NCI-H1092 treated with DMSO at 0.1 percent for 48 hours (cell line): Measurements from ENCODE around the gene ACTL8.
"Not testable (repeated sequence)": the region's sequence is repeated elsewhere in the genome, so short reads cannot be mapped to it uniquely, and the experiment has no call there.

ENCODE experiments used
- DNase-seq: peaks from one replicate; lab custom pipeline; 2025; lab: John Stamatoyannopoulos, UW

Gene ACTL8

GRCh38 chr1:17735793-17736192, 19.3 kb upstream of the ACTL8 start:
- no peak for DNase-seq

- no peak for DNase-seq
Observed at GRCh38 chr1:17736625-17737024, 18.5 kb upstream of the ACTL8 start.

- no peak for DNase-seq
Observed at GRCh38 chr1:17739050-17739449, 16.1 kb upstream of the ACTL8 start.

DNA sequence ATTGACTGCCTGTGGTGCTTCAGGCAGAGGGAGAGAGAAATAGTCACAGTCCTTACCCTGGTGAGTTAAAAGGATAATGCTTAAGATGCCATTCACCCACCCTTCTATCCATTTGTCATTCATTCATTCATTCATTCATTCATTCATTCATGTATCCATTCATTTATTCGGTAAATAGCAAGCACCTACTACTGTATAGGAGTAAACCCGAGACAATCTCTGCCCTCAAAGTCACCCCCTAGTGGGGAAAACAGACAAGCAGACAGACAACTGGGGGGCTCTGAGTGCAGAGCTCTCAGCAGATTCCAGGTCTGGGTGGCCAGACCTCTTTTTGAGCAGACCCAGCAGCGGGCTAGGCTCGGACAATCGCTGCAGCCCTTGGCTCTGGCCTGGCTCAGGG, 14.1 kb upstream of the ACTL8 start:
- DNase-seq = no peak

DNA sequence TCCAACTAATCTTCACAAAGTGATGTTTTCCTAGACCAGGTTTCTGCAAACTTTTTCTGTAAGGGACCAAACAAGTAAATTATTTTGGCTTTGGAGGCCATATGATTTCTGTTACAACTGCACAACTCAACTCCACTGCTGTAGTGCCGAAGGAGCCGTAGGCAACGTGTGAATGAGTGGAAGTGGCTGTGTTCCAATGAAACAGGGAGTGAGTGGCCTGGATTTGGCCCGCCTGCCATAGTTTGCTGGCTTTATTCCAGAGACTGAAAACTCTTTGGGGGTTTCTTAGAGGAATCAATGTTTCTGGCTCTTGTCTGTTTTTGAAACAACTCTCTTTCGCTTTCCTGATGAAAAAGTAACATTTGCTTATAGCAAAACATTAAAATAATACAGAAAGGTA, 12.6 kb upstream of the ACTL8 start:
- peak; percentile 56 for DNase-seq

GRCh38 chr1:17743008-17743647, 12.0 kb upstream of the ACTL8 start:
- no peak for DNase-seq

DNA sequence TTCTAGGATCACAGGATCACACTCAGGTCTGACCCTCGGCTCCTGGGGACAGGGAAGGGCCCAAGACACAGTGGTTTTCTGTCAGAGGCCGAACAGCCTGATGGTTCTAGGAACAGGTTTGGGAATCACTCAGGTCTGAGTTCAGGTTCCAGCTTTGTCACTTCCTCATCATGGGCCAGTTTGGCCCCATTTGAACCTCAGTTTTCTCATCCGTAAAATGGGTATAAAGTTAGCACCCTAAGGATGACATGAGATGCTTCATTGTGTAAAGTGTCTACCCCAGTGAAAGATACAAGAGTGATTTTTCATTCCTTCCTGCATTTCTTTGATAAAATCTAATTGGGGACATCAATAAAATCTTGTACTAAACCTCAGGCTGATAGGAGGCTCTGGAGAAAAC, 11.2 kb upstream of the ACTL8 start:
- DNase-seq = no peak

- no peak for DNase-seq
Observed at GRCh38 chr1:17744666-17745478, 10.3 kb upstream of the ACTL8 start.

- no peak for DNase-seq
Observed at GRCh38 chr1:17745479-17745955, 9.6 kb upstream of the ACTL8 start.

DNA sequence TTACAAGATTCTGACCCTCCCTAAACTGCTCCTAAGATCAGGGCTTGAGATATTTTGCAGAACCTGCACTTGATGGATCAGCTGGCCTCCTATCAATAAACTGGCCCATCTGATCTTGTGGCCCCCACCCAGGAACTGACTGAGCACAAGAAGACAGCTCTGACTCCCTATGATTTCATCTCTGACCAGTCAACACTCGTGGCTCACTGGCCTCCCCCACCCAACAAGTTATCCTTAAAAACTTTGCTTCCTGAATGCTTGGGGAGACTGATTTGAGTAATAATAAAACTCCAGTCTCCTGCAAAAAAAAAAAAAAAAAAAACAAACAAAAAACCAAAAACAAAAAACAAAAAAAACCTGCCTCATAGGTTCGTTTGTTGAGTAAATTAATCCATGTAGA, 8.9 kb upstream of the ACTL8 start:
- DNase-seq = not testable (repeated sequence)

GRCh38 chr1:17746920-17747319, 8.2 kb upstream of the ACTL8 start:
- no peak for DNase-seq

GRCh38 chr1:17750333-17750732, 4.8 kb upstream of the ACTL8 start:
- no peak for DNase-seq

DNA sequence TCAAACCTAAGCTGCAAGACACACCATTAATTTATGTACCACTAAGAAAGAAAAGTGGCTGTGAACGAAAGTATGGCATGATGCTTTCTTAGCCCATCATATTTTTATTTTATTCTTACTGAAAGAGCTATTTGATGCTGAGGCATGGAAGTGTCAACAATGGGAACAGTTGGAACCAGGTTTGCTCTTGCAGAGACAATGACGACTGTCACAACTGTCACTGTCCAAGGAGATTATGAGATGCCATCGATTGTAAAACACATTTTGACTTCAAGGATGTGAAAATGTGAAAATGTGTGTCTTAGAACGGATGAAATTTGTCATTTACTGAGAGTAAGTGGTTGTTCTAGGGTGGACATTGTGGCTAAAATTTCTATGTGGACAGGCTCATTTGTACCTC, 2.8 kb upstream of the ACTL8 start:
- DNase-seq = no peak

- DNase-seq = no peak
Observed at GRCh38 chr1:17757426-17757825, 2.3 kb downstream of the ACTL8 start.

DNA sequence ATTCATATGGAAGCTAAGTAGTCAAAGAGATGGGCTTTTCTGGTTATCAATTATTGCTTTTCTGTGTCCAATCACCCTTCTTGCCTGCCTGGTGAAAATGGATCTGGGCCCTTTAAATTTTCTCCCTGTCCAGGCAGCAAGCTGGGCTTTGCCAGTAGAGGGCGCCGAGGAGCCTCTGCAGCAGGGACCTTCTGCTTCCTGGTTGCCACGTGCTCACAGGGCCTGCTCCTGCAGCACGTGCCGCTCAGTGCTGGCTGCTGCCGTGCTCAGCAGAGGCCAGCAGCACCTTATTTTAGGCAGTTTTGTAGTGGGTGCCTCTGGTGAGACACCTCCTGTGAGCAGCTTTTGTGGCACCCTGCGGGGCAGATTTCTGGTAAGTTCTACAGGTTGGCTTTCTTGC, 4.0 kb downstream of the ACTL8 start:
- no peak for DNase-seq

DNA sequence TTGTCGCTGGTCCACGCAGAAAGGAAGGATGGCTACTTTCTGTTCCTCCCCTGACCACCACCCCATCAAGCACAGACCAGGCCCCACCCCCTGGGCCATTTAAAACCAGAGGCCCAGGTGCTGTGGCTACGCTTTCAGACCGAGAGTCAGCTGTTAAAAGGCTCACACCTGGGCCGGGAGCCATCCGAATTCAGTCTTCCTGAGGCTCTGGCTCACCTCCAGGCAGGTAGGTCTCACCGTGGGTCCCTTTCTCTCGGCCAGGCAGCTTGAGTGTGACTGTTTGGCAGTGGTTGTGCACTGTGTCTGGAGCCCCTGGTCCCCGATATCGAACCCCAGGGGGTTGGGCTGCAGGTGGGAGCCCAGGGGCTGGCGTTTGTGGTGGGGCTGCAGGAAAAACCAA, 7.2 kb downstream of the ACTL8 start:
- no peak for DNase-seq

- no peak for DNase-seq
Observed at GRCh38 chr1:17763417-17763816, 8.3 kb downstream of the ACTL8 start.

GRCh38 chr1:17763995-17764394, 8.9 kb downstream of the ACTL8 start:
- no peak for DNase-seq

DNA sequence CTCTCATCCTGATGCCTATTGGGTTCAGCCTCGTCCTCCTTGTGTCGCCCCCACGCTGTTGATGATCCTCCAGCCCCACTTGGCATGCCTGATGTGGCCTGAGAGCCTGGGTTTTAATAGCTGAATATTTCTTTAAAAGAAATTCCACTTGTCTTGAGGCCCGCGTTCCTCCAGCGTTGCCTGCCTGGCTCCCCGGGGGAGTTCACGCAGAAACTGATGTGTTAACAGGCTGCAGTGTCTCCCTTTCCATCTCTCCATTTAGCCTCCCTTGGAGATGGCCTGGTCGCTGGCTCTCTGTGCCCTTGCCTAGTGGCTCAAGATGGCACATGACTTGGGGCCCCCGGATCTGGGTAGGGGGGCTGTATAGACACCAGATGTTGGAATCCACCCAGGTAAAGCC, 9.5 kb downstream of the ACTL8 start:
- DNase-seq = no peak

DNA sequence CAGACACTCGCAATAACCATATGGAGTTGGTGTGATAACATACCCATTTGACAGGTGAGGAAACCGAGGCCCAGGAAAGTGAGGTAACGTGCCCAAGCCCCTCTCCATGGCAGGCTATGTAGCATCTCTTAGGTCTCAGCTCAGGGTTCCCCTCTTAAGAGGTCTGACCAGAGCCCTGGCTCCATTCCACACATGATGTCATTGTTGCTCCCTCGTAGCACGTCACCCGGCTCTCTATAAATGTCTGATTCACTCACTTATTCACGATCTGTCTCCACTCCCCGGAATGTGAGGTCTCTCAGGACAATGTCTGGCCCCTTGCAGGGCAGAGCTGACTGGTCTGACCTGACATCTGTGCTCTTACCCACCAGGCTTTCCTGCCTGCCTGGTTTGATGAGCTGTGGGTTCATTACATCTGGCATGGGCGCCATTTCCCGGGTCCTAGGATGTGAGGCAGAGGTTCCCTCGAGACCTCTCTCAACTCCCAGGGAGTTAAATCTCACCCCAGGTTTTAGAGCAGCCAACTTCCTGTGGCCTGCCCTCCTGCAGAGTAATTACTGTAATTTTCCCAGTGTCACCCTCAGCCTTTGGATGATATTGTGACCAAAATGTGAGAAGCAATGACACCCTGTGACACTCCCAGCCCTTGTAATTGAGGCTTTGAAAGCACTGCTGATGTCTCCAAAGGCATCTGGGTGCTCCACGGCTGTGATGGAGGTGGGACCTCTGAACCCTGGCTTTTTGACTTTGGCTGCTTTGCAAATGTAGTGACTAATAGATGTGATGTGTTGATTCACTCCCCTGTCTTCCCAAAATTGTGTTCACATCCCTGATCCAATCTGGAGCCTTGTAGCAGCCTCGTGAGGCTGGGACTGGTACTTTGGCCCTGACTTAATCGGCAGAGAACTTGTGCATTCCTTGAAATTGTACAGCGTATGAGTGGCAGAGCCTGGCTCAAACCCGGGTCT, 10.6 kb downstream of the ACTL8 start:
- DNase-seq = no peak

DNA sequence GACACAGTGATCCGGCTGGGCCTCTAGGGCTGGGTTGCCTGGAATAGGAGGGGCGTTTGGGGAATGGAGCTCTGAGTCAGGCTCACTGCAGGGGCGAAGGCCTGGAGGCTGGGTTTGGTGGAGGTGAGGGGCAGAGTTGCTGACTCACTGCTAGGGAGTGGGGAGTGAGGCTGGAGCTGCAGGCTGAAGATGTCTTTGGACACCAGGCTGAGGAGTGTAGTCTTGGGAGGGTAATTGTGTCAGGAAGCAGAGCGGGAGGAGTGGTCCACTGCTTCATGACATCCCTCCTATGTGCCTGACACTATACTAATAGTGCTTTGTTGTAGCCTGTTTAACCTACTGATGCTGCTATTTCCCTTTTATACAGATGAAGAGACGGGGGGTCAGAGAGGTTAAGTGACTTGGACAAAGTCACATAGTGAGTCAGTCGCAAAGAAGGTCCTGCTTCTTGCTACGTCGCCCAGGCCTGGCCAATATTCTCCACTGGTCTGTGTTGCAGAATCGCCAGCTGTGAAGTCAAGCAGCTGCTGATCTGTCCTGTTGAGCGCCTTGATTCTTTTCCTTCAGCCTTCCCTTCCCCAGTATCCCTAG, 13.6 kb downstream of the ACTL8 start:
- DNase-seq = no peak

GRCh38 chr1:17770983-17771382, 15.8 kb downstream of the ACTL8 start:
- DNase-seq = no peak
